Glutamatergic neuron (in vitro differentiated cells): ENCODE data around the gene AFF3. TPM values are rescaled to one million over a fixed set of nuclear protein-coding genes. Genes with fewer than 3 reads are reported as not detected.
A peak's percentile ranks its signal among the peaks of the same experiment; 100 is the strongest.

Experiments
- DNase-seq: peaks from one replicate; pipeline ENCODE4 v3.0.0; 2022
- H3K27ac Mint-ChIP-seq: one replicate; pipeline ENCODE4 v1.8.0; 2020; ENCODE audit warnings: mild to moderate bottlenecking, mixed read lengths, inconsistent platforms; ENCODE audit not compliant: unreplicated experiment
- H3K27me3 Mint-ChIP-seq: one replicate; pipeline ENCODE4 v1.8.0; 2020; ENCODE audit warnings: mild to moderate bottlenecking, moderate library complexity, mixed read lengths, inconsistent platforms; ENCODE audit not compliant: unreplicated experiment
- H3K36me3 Mint-ChIP-seq: one replicate; pipeline ENCODE4 v1.8.0; 2020; ENCODE audit warnings: mild to moderate bottlenecking, mixed read lengths, inconsistent platforms; ENCODE audit not compliant: unreplicated experiment
- H3K4me1 Mint-ChIP-seq: one replicate; pipeline ENCODE4 v1.8.0; 2020; ENCODE audit warnings: mild to moderate bottlenecking, low read depth, mixed read lengths, inconsistent platforms; ENCODE audit not compliant: unreplicated experiment
- H3K4me3 Mint-ChIP-seq: one replicate; pipeline ENCODE4 v1.8.0; 2020; ENCODE audit warnings: mild to moderate bottlenecking, mixed read lengths, inconsistent platforms; ENCODE audit not compliant: unreplicated experiment
- H3K9me3 Mint-ChIP-seq: one replicate; pipeline ENCODE4 v1.8.0; 2020; ENCODE audit warnings: mild to moderate bottlenecking, moderate library complexity, mixed read lengths, inconsistent platforms; ENCODE audit not compliant: unreplicated experiment
- CTCF ChIP-seq: fragments of 200-600 bp; sonication (generic); IDR thresholded peaks from one replicate; pipeline ENCODE4 v1.5.0; 2021; ENCODE audit not compliant: partially characterized antibody, unreplicated experiment
- total RNA-seq: library from RNA; stranded (reverse); fragmentation: NEBNext Ultra II Directional; extraction: Animal tissue kit (Norgen Biotek cat#: 25700); gene quantifications from one replicate; pipeline ENCODE4 v1.2.1, GENCODE V29; 2021; ENCODE audit not compliant: unreplicated experiment

AFF3 gene
- total RNA-seq, 1 donor from 2014 or later = 125 TPM

GRCh38 chr2:99876956-99877355, 265.4 kb downstream of the AFF3 start:
- Mint-ChIP-seq H3K4me1 (peaks cover 60% of the 10 kb centered on the region), H3K27me3 (peaks cover 5% of the 10 kb centered on the region), H3K4me3 (no peak overlapping the region), H3K36me3 (no peaks in the 10 kb centered on the region), H3K9me3 (peaks cover 12% of the 10 kb centered on the region), H3K27ac (peak overlapping the region; percentile 56)
- TF ChIP-seq CTCF = no peak
- no peak for DNase-seq

GRCh38 chr2:99875627-99876201, 266.7 kb downstream of the AFF3 start:
- H3K9me3 Mint-ChIP-seq = peaks cover 10% of the 10 kb centered on the region
- H3K27me3 Mint-ChIP-seq = peaks cover 5% of the 10 kb centered on the region
- peak overlapping the region; percentile 72 for H3K27ac Mint-ChIP-seq
- TF ChIP-seq CTCF = no peak
- no peak for DNase-seq
- H3K4me3 Mint-ChIP-seq = peak overlapping the region; percentile 20
- H3K4me1 Mint-ChIP-seq = peaks cover 51% of the 10 kb centered on the region
- no peaks in the 10 kb centered on the region for H3K36me3 Mint-ChIP-seq

GRCh38 chr2:99868260-99868659, 274.1 kb downstream of the AFF3 start:
- Mint-ChIP-seq H3K9me3 (peaks cover 14% of the 10 kb centered on the region), H3K36me3 (no peaks in the 10 kb centered on the region), H3K4me1 (peaks cover 45% of the 10 kb centered on the region), H3K27ac (peak overlapping the region; percentile 99), H3K27me3 (peaks cover 2% of the 10 kb centered on the region), H3K4me3 (peak overlapping the region; percentile 66)
- TF ChIP-seq CTCF = no peak
- DNase-seq = peak; percentile 65

GRCh38 chr2:99867770-99868169, 274.6 kb downstream of the AFF3 start:
- Mint-ChIP-seq H3K4me3 (peak overlapping the region; percentile 66), H3K27me3 (peaks cover 2% of the 10 kb centered on the region), H3K9me3 (peaks cover 14% of the 10 kb centered on the region), H3K36me3 (no peaks in the 10 kb centered on the region), H3K27ac (peak overlapping the region; percentile 99), H3K4me1 (peaks cover 49% of the 10 kb centered on the region)
- TF ChIP-seq CTCF = no peak
- peak; percentile 66 for DNase-seq

- H3K4me3 Mint-ChIP-seq = no peak overlapping the region
- no peak for TF ChIP-seq CTCF
- H3K36me3 Mint-ChIP-seq = no peaks in the 10 kb centered on the region
- DNase-seq = no peak
- peaks cover 2% of the 10 kb centered on the region for H3K27me3 Mint-ChIP-seq
- peaks cover 55% of the 10 kb centered on the region for H3K4me1 Mint-ChIP-seq
- peak overlapping the region; percentile 59 for H3K27ac Mint-ChIP-seq
- peaks cover 15% of the 10 kb centered on the region for H3K9me3 Mint-ChIP-seq
Measured at GRCh38 chr2:99865818-99866676, 276.3 kb downstream of the AFF3 start.
